NCI-H2171 treated with DMSO at 0.1 percent for 48 hours (cell line): ENCODE data around the gene GLOD4.
"Not testable (repeated sequence)": the region's sequence is repeated elsewhere in the genome, so short reads cannot be mapped to it uniquely, and the experiment has no call there.

Experiments
- DNase-seq: peaks from one replicate; lab custom pipeline; 2025; lab: John Stamatoyannopoulos, UW

The GLOD4 gene

GRCh38 chr17:778096-778495 lies 4.0 kb downstream of the GLOD4 start:
- no peak for DNase-seq

- DNase-seq, result no peak
These were observed 7.8 kb downstream of the GLOD4 start for GRCh38 chr17:774313-774584.

- DNase-seq, result no peak
These were observed 8.4 kb downstream of the GLOD4 start for GRCh38 chr17:773467-774312.

GRCh38 chr17:773016-773415 lies 9.1 kb downstream of the GLOD4 start:
- no peak for DNase-seq

- no peak for DNase-seq
These were observed 15.0 kb downstream of the GLOD4 start for GRCh38 chr17:767076-767475.

- DNase-seq, result no peak
These were observed 21.7 kb downstream of the GLOD4 start for GRCh38 chr17:760371-760770.

GRCh38 chr17:759964-760363 lies 22.1 kb downstream of the GLOD4 start:
- no peak for DNase-seq

GRCh38 chr17:756010-756567 lies 26.0 kb downstream of the GLOD4 start:
- not testable (repeated sequence) for DNase-seq

- DNase-seq, result not testable (repeated sequence)
These were observed 26.6 kb downstream of the GLOD4 start for GRCh38 chr17:755319-755961.

- no peak for DNase-seq
These were observed 28.7 kb downstream of the GLOD4 start for GRCh38 chr17:753418-753817.

GRCh38 chr17:752620-753219 lies 29.4 kb downstream of the GLOD4 start:
- DNase-seq, result peak; percentile 60

- DNase-seq, result peak; percentile 91
These were observed 30.0 kb downstream of the GLOD4 start, which contains the start of gene GEMIN4 for GRCh38 chr17:752002-752619. GEMIN4 (minus strand) TSS chr17:752264; CDS start chr17:752142, 122 bp downstream.

GRCh38 chr17:751269-752001 lies 30.6 kb downstream of the GLOD4 start:
- peak; percentile 31 for DNase-seq

GRCh38 chr17:750431-751037 lies 31.5 kb downstream of the GLOD4 start:
- DNase-seq, result no peak

- not testable (repeated sequence) for DNase-seq
These were observed 32.7 kb downstream of the GLOD4 start for GRCh38 chr17:749359-749758.

- not testable (repeated sequence) for DNase-seq
These were observed 33.5 kb downstream of the GLOD4 start for GRCh38 chr17:748604-749003.

- no peak for DNase-seq
These were observed 35.1 kb downstream of the GLOD4 start for GRCh38 chr17:746783-747629.

GRCh38 chr17:746181-746580 lies 35.9 kb downstream of the GLOD4 start:
- DNase-seq, result no peak

GRCh38 chr17:745406-745805 lies 36.7 kb downstream of the GLOD4 start:
- DNase-seq, result no peak

- no peak for DNase-seq
These were observed 37.1 kb downstream of the GLOD4 start for GRCh38 chr17:744937-745336.
